ENCODE data around the gene ZSWIM4.

DNA sequence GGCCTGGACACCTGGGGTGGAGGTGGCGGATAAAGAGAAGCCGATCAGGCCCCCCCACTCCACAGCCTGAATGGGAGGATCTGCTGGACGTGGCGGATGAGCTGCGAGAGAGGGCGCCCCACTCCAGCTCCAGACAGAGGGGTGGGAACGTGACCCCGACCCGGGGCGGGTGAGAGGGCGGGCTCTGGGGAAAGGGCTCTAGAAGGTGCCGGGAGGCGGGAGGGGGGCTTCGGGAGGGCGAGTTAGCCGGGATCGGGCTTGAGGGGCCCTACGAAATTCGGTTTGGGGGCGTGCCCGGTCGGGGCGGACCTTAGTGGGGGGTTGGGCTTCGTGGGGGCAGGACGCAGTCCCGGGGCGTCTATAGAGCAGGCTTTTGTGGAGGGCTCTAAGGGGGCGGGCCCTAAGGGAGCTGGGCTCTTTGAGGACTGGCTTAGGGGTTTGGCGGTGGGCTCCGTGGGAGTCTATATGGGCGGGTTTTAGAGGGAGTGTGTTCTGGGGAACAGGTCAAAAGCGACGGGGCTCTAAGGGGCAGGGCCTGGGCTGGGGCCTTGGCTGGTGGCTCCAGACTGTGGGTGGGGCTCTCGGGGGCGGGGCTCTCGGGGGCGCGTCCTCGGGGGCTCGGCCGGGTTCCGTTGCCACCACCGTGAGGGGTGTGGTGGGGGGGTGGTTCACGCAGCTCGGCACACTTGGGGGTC, 77.6 kb downstream of the ZSWIM4 start:
- TF ChIP-seq POLR2A (IDR thresholded peaks at IDR 0.05; ENCODE audit: low read length) (no peak), GATA1 (IDR thresholded peaks at IDR 0.05; ENCODE audit: low read depth, low read length) (no peak)
